Measurements from ENCODE around the gene PIEZO1. TPM values are rescaled to one million over a fixed set of nuclear protein-coding genes. Genes with fewer than 3 reads are reported as not detected.

PIEZO1 gene
- total RNA-seq, 1 experiment from 2014 or later, result 71.1 TPM

DNA sequence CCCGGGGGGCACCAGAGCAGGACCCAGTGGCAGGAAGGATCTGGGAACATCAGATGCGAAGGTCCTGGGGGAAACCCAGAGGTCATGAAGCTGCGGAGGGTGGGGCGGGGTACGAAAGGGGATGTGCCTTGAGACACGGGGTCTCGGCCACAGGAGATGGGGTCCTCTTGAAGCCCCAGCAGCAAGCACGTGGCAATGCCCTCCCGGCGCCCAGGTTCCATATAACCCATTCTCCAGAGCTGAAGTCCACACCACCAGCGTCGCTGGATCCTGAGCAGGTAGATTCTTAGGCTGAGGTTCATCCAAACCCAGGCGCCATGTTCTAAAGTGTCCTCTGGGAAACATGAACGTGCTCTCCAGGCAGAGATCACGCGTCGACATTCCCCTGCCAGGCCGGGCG, 20.9 kb downstream of the PIEZO1 start:
- Histone ChIP-seq H3K23ac (ENCODE audit: insufficient read length, low read depth, low read length) (no peak overlapping the region), H3K4me1 (ENCODE audit: insufficient read depth, low read length) (peaks cover 8% of the 10 kb centered on the region; the same call in 1 of the 2 replicates), H3K27ac (ENCODE audit: insufficient read length, low read depth, low read length) (no peak overlapping the region), H3K23me2 (ENCODE audit: insufficient read length, low read depth, low read length, poor library complexity, severe bottlenecking) (no peaks in the 10 kb centered on the region), H3K27me3 (ENCODE audit: insufficient read depth, low read length) (no peaks in the 10 kb centered on the region), H4K91ac (ENCODE audit: insufficient read length, low read depth, low read length) (no peak overlapping the region), H3K14ac (ENCODE audit: insufficient read depth, low read length) (0 out of 2 replicates have a peak overlapping the region, but pooled peaks have one; percentile 23), H3K9ac (ENCODE audit: extremely low read depth, insufficient read length, low read length) (no peak overlapping the region), H2AK5ac (ENCODE audit: insufficient read length, low read length) (no peak overlapping the region), H3K4ac (ENCODE audit: low read depth, low read length) (no peak overlapping the region), H4K5ac (ENCODE audit: insufficient read length, low read depth, low read length) (no peak overlapping the region), H2BK20ac (ENCODE audit: low read depth, low read length, poor library complexity, severe bottlenecking) (no peak overlapping the region), H3K56ac (ENCODE audit: insufficient read length, low read depth, low read length) (no peak overlapping the region), H3K4me2 (ENCODE audit: insufficient read depth, insufficient read length, low read length) (no peak overlapping the region), H3T11ph (ENCODE audit: low read length) (no peak overlapping the region), H3K79me2 (ENCODE audit: insufficient read depth, low read length) (no peaks in the 10 kb centered on the region; the same call in 1 of the 2 replicates), H3K79me1 (ENCODE audit: insufficient read depth, low read depth, low read length, poor library complexity, severe bottlenecking) (peaks cover 3% of the 10 kb centered on the region), H3K18ac (ENCODE audit: insufficient read length, low read depth, low read length) (peak overlapping the region; percentile 10), H2BK15ac (ENCODE audit: low read depth, low read length) (no peak overlapping the region), H2BK12ac (ENCODE audit: insufficient read length, low read depth, low read length) (peak overlapping the region; percentile 7), H3K9me3 (ENCODE audit: control insufficient read depth, low read depth, low read length) (no peaks in the 10 kb centered on the region), H4K8ac (replicated peaks; ENCODE audit: insufficient read length, low read depth, low read length) (no peak overlapping the region), H2AFZ (ENCODE audit: low read length) (no peak overlapping the region), H4K20me1 (ENCODE audit: control insufficient read depth, insufficient read depth, insufficient read length) (no peaks in the 10 kb centered on the region), H2BK120ac (ENCODE audit: low read depth, low read length, poor library complexity, severe bottlenecking) (no peak overlapping the region), H2BK5ac (ENCODE audit: insufficient read length, low read length) (no peak overlapping the region)
- no peak for DNase-seq
- Mint-ChIP-seq H3K27me3 (ENCODE audit: low read depth) (no peaks in the 10 kb centered on the region), H3K36me3 (ENCODE audit: insufficient read depth in 1 of 3, low read depth in 3 of 3) (no peaks in the 10 kb centered on the region), H3K9me3 (no peaks in the 10 kb centered on the region), H3K4me1 (peaks cover 27 to 54% of the 10 kb centered on the region in 2 experiments), H3K4me3 (no peak overlapping the region), H3K27ac (peak overlapping the region in 2 of 3 experiments; percentile 38 to 92; a peak in 2 of 7 replicates)
- WGBS (ENCODE audit: extremely low coverage, insufficient read length, low lambda C conversion rate), result no CpG with 5 or more reads among the region's 19 CpGs
- TF ChIP-seq, protein P1, sequence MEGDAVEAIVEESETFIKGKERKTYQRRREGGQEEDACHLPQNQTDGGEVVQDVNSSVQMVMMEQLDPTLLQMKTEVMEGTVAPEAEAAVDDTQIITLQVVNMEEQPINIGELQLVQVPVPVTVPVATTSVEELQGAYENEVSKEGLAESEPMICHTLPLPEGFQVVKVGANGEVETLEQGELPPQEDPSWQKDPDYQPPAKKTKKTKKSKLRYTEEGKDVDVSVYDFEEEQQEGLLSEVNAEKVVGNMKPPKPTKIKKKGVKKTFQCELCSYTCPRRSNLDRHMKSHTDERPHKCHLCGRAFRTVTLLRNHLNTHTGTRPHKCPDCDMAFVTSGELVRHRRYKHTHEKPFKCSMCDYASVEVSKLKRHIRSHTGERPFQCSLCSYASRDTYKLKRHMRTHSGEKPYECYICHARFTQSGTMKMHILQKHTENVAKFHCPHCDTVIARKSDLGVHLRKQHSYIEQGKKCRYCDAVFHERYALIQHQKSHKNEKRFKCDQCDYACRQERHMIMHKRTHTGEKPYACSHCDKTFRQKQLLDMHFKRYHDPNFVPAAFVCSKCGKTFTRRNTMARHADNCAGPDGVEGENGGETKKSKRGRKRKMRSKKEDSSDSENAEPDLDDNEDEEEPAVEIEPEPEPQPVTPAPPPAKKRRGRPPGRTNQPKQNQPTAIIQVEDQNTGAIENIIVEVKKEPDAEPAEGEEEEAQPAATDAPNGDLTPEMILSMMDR (conservative IDR thresholded peaks at IDR 0.05), result no peak
